ENCODE measurements around the gene PRKCE.

- TF ChIP-seq, protein P1, sequence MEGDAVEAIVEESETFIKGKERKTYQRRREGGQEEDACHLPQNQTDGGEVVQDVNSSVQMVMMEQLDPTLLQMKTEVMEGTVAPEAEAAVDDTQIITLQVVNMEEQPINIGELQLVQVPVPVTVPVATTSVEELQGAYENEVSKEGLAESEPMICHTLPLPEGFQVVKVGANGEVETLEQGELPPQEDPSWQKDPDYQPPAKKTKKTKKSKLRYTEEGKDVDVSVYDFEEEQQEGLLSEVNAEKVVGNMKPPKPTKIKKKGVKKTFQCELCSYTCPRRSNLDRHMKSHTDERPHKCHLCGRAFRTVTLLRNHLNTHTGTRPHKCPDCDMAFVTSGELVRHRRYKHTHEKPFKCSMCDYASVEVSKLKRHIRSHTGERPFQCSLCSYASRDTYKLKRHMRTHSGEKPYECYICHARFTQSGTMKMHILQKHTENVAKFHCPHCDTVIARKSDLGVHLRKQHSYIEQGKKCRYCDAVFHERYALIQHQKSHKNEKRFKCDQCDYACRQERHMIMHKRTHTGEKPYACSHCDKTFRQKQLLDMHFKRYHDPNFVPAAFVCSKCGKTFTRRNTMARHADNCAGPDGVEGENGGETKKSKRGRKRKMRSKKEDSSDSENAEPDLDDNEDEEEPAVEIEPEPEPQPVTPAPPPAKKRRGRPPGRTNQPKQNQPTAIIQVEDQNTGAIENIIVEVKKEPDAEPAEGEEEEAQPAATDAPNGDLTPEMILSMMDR (IDR thresholded peaks at IDR 0.05; ENCODE audit: poor library complexity), result no peak
- no peak for TF ChIP-seq EZH2 (IDR thresholded peaks at IDR 0.05; ENCODE audit: borderline replicate concordance)
- TF ChIP-seq EZH2phosphoT487 (IDR thresholded peaks at IDR 0.05; ENCODE audit: low read depth, severe bottlenecking, unreplicated experiment), result no peak
Measured at GRCh38 chr2:45992741-45993475, 341.4 kb downstream of the PRKCE start.
